H1 (cell line): ENCODE data around the gene SOX15. TPM values are rescaled to one million over a fixed set of nuclear protein-coding genes. Genes with fewer than 3 reads are reported as not detected.
A peak's percentile ranks its signal among the peaks of the same experiment; 100 is the strongest.

ENCODE experiments used
- BCL11A ChIP-seq, 2 experiments: IDR thresholded peaks; one replicate each; pipeline ENCODE4 v1.6.1; 2011; ENCODE audit warnings: low read depth in 2 of 2, low read length in 2 of 2, mild to moderate bottlenecking in 2 of 2
- CHD1 ChIP-seq: IDR thresholded peaks from 2 replicates; pipeline ENCODE4 v1.6.1; 2012; ENCODE audit warnings: low read depth, low read length, improper control_type of control experiment
- CHD2 ChIP-seq: IDR thresholded peaks from 2 replicates; pipeline ENCODE4 v1.6.1; 2012; ENCODE audit warnings: low read length, improper control_type of control experiment
- CTBP2 ChIP-seq: IDR thresholded peaks from 2 replicates; pipeline ENCODE4 v1.7.0; 2011; ENCODE audit warnings: borderline replicate concordance, mild to moderate bottlenecking, moderate library complexity, mixed read lengths, low read length; ENCODE audit not compliant: insufficient read depth, insufficient read length
- FOSL1 ChIP-seq: IDR thresholded peaks from 2 replicates; pipeline ENCODE4 v1.6.1; 2011; ENCODE audit warnings: mild to moderate bottlenecking, low read depth, low read length, moderate library complexity; ENCODE audit not compliant: insufficient read depth
- KDM4A ChIP-seq: IDR thresholded peaks from one replicate; pipeline ENCODE4 v1.7.1; 2012; ENCODE audit warnings: low read depth, mild to moderate bottlenecking, moderate library complexity, low read length, inconsistent platforms; ENCODE audit not compliant: severe bottlenecking
- NRF1 ChIP-seq: IDR thresholded peaks from 2 replicates; pipeline ENCODE4 v1.6.1; 2011; ENCODE audit warnings: mild to moderate bottlenecking, low read depth, low read length, improper control_type of control experiment
- POLR2AphosphoS5 ChIP-seq: IDR thresholded peaks from 2 replicates; pipeline ENCODE4 v1.6.1; 2011; ENCODE audit warnings: low read depth, low read length
- SAP30 ChIP-seq: fragments of 300-600 bp; sonication (generic); IDR thresholded peaks from 2 replicates; pipeline ENCODE4 v1.7.1; 2012; ENCODE audit warnings: low read length, moderate library complexity, mild to moderate bottlenecking, inconsistent platforms; ENCODE audit not compliant: insufficient read depth, insufficient replicate concordance
- SIRT6 ChIP-seq: IDR thresholded peaks from one replicate; pipeline ENCODE4 v1.7.1; 2012; ENCODE audit warnings: low read length, inconsistent platforms
- SP2 ChIP-seq: IDR thresholded peaks from 2 replicates; pipeline ENCODE4 v1.6.1; 2012; ENCODE audit warnings: mild to moderate bottlenecking, low read length, inconsistent platforms
- TAF7 ChIP-seq: optimal IDR thresholded peaks from 2 replicates; pipeline ENCODE3; 2011; ENCODE audit warnings: low read depth, mild to moderate bottlenecking, inconsistent platforms, low read length, moderate library complexity, borderline replicate concordance
- TCF12 ChIP-seq: IDR thresholded peaks from 2 replicates; pipeline ENCODE4 v1.6.1; 2011; ENCODE audit warnings: low read depth, mild to moderate bottlenecking, low read length
- YY1 ChIP-seq: IDR thresholded peaks from 2 replicates; pipeline ENCODE4 v1.6.1; 2011; ENCODE audit warnings: low read depth, mild to moderate bottlenecking, low read length
- polyA plus RNA-seq, 7 experiments: library from polyadenylated mRNA; depleted of rRNA in 3 of 7; stranded (reverse) in 5 of 7; unstranded in 2 of 7; fragments of >200 nt in 5 of 7; fragments of 200-250 nt in 2 of 7; gene quantifications; 1 replicate in 5 of 7; 2 replicates in 1 of 7; 4 replicates in 1 of 7; pipeline versions ENCODE4 v1.2.1 to v1.2.3, GENCODE V29; 2011 to 2013; ENCODE audit warnings: missing spikeins in 2 of 7, mixed read lengths in 2 of 7
- total RNA-seq: library from RNA; stranded (reverse); fragmentation: NEBNext Ultra II Directional; extraction: Animal tissue kit (Norgen Biotek cat#: 25700); gene quantifications from 2 replicates; pipeline ENCODE4 v1.2.1, GENCODE V29; 2021
- TF ChIP-seq, protein P1 (sequence below): IDR thresholded peaks from 2 replicates; pipeline ENCODE4 v1.6.1; 2011; ENCODE audit warnings: low read depth, mild to moderate bottlenecking, low read length; ENCODE audit not compliant: insufficient read depth
- TF ChIP-seq, protein P2 (sequence below): IDR thresholded peaks from 2 replicates; pipeline ENCODE4 v1.6.1; 2012; ENCODE audit warnings: inconsistent platforms
- TF ChIP-seq, protein P3 (sequence below): IDR thresholded peaks from 2 replicates; pipeline ENCODE4 v1.6.1; 2012; ENCODE audit warnings: inconsistent platforms
- TF ChIP-seq, protein P4 (sequence below): IDR thresholded peaks from 2 replicates; pipeline ENCODE4 v1.6.1; 2011; ENCODE audit warnings: low read length, improper control_type of control experiment
- TF ChIP-seq, protein P5 (sequence below), 3 experiments: IDR thresholded peaks; 1 replicate in 2 of 3; 2 replicates in 1 of 3; pipeline versions ENCODE4 v1.5.1 to v1.6.1; 2011; ENCODE audit warnings: low read length in 3 of 3, mild to moderate bottlenecking in 3 of 3, inconsistent platforms in 2 of 3, low read depth in 1 of 3, moderate library complexity in 1 of 3; ENCODE audit not compliant: insufficient read depth in 1 of 3; ENCODE audit errors: control extremely low read depth in 1 of 3

The SOX15 gene
- total and polyA plus RNA-seq, 2 of the 8 experiments (the other 6 are each of a cell fraction or from before 2014, with no cell fraction given): 14.3 to 26.8 TPM

DNA sequence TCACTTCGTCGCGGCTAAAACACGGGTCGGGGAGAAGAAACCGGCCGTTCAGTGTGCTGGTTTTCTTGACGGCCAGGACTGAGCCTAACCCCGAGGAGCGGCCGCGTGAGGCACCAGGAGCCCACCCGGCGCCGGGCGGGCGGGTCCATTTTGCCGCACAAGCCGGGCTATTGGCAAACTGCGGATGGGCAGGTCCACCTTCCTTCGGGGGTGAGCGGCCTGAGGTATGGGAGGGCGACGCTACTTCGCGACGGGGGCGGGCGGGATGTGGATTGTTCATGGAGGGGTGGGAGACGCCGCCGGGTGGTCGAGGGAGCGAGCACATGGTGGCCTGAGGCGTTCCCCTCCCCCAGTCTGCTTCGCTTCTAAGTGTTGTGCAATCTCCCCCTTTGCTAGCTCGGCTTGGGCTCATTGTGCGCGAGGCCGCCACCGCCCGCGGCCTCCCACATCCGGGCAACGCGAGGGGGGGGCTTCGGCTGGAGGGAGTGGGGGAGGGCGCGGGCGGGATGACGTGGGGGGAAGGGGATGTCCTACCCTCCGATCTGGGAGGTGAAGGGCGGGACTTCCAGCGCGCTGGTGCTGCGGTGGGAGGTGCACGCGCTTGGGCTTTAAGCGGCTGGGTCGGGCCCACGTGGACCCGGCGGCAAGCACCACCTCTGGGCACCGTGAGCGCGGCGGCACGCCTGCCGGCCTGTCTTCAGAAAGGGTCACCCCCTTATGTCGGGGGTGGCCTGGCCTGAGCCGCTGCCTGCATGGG lies 16.4 kb downstream of the SOX15 start (continued):
- TF ChIP-seq, protein P1, sequence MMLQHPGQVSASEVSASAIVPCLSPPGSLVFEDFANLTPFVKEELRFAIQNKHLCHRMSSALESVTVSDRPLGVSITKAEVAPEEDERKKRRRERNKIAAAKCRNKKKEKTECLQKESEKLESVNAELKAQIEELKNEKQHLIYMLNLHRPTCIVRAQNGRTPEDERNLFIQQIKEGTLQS: no peak
- TF ChIP-seq, protein P2, sequence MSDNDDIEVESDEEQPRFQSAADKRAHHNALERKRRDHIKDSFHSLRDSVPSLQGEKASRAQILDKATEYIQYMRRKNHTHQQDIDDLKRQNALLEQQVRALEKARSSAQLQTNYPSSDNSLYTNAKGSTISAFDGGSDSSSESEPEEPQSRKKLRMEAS: peak; percentile 93
- TF ChIP-seq, protein P3, sequence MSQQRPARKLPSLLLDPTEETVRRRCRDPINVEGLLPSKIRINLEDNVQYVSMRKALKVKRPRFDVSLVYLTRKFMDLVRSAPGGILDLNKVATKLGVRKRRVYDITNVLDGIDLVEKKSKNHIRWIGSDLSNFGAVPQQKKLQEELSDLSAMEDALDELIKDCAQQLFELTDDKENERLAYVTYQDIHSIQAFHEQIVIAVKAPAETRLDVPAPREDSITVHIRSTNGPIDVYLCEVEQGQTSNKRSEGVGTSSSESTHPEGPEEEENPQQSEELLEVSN: peak; percentile 24; the same call in 1 of the 2 replicates
- TF ChIP-seq BCL11A (IDR thresholded peaks at IDR 0.05; ENCODE audit: low read depth in 2 of 2, low read length in 2 of 2): no peak
- TF ChIP-seq SIRT6: peak; percentile 71
- no peak for TF ChIP-seq CTBP2
- TF ChIP-seq NRF1: no peak
- peak; percentile 68 for TF ChIP-seq TAF7
- no peak for TF ChIP-seq KDM4A
- no peak for TF ChIP-seq SP2
- no peak for TF ChIP-seq YY1
- no peak for TF ChIP-seq TCF12
- TF ChIP-seq SAP30: no peak
- TF ChIP-seq, protein P4, sequence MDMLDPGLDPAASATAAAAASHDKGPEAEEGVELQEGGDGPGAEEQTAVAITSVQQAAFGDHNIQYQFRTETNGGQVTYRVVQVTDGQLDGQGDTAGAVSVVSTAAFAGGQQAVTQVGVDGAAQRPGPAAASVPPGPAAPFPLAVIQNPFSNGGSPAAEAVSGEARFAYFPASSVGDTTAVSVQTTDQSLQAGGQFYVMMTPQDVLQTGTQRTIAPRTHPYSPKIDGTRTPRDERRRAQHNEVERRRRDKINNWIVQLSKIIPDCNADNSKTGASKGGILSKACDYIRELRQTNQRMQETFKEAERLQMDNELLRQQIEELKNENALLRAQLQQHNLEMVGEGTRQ: no peak
- peak; percentile 29; the same call in 1 of the 2 replicates for TF ChIP-seq CHD2
- peak; percentile 94 for TF ChIP-seq POLR2AphosphoS5
- TF ChIP-seq CHD1: no peak; the same call in 1 of the 2 replicates
- TF ChIP-seq, protein P5, sequence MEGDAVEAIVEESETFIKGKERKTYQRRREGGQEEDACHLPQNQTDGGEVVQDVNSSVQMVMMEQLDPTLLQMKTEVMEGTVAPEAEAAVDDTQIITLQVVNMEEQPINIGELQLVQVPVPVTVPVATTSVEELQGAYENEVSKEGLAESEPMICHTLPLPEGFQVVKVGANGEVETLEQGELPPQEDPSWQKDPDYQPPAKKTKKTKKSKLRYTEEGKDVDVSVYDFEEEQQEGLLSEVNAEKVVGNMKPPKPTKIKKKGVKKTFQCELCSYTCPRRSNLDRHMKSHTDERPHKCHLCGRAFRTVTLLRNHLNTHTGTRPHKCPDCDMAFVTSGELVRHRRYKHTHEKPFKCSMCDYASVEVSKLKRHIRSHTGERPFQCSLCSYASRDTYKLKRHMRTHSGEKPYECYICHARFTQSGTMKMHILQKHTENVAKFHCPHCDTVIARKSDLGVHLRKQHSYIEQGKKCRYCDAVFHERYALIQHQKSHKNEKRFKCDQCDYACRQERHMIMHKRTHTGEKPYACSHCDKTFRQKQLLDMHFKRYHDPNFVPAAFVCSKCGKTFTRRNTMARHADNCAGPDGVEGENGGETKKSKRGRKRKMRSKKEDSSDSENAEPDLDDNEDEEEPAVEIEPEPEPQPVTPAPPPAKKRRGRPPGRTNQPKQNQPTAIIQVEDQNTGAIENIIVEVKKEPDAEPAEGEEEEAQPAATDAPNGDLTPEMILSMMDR (IDR thresholded peaks at IDR 0.05; ENCODE audit: control extremely low read depth in 1 of 3, insufficient read depth in 1 of 3, low read depth in 1 of 3, low read length in 3 of 3): no peak
- no peak for TF ChIP-seq FOSL1
